MM.1S (cell line): ENCODE measurements around the gene SP140L.

ENCODE experiments used
- EZH2phosphoT487 ChIP-seq: fragments of 300-600 bp; sonication (generic); IDR thresholded peaks from 2 replicates; pipeline ENCODE4 v1.6.1; 2018; ENCODE audit warnings: antibody characterized with exemption, low read length
- TF ChIP-seq, protein P1 (sequence below): fragments of 300-600 bp; sonication (generic); IDR thresholded peaks from 2 replicates; pipeline ENCODE4 v1.5.1; 2016; ENCODE audit warnings: antibody characterized with exemption, low read length, mixed read lengths

DNA sequence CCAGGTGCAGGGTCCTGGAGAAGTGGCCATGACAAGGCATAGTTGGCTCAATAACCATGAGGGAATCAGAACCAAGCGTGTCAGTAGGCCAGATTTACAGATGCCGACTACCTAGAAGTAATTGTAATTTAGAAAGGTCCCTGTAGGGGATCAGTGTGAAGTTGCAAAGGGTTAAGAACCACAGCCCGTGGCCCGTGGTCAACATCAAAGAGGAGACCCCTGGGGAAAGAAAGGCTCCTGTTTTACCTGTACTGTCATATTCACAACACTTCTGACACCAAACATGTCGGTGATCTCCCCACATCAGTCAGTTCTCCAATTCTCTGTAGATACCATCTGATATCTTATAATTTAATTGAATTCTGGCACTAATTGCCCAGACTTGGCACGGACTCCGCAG lies 120.0 kb downstream of the SP140L start:
- TF ChIP-seq, protein P1, sequence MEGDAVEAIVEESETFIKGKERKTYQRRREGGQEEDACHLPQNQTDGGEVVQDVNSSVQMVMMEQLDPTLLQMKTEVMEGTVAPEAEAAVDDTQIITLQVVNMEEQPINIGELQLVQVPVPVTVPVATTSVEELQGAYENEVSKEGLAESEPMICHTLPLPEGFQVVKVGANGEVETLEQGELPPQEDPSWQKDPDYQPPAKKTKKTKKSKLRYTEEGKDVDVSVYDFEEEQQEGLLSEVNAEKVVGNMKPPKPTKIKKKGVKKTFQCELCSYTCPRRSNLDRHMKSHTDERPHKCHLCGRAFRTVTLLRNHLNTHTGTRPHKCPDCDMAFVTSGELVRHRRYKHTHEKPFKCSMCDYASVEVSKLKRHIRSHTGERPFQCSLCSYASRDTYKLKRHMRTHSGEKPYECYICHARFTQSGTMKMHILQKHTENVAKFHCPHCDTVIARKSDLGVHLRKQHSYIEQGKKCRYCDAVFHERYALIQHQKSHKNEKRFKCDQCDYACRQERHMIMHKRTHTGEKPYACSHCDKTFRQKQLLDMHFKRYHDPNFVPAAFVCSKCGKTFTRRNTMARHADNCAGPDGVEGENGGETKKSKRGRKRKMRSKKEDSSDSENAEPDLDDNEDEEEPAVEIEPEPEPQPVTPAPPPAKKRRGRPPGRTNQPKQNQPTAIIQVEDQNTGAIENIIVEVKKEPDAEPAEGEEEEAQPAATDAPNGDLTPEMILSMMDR: no peak
- no peak for TF ChIP-seq EZH2phosphoT487
